MCF 10A (cell line): ENCODE measurements around the gene SPRED2. TPM values are rescaled to one million over a fixed set of nuclear protein-coding genes. Genes with fewer than 3 reads are reported as not detected.
A peak's percentile ranks its signal among the peaks of the same experiment; 100 is the strongest.

ENCODE experiments used
- BruUV-seq: library from RNA; stranded (reverse); fragments of 400-500 nt; replicated peaks from 2 replicates; lab custom pipeline; 2021; lab: Mats Ljungman, UMichigan
- CTCF ChIA-PET: fragments of 300-600 bp; sonication (Branson Sonifier 250); formaldehyde crosslinking; extraction: SDS; loops from one replicate; lab custom pipeline; 2021; ENCODE audit warnings: antibody characterized with exemption, inconsistent platforms; lab: Yijun Ruan, JAX
- POLR2A ChIA-PET: fragments of 300-600, 350-650 bp; sonication (Branson Sonifier 250); formaldehyde crosslinking; extraction: SDS; loops from one replicate; lab custom pipeline; 2020; ENCODE audit warnings: antibody characterized with exemption, inconsistent platforms; lab: Yijun Ruan, JAX
- DNase-seq: peaks from one replicate; pipeline ENCODE4 v3.0.0-alpha.2; 2018; ENCODE audit not compliant: unreplicated experiment
- H3K27ac Mint-ChIP-seq: one replicate; pipeline ENCODE4 v1.8.0; 2022; ENCODE audit warnings: mild to moderate bottlenecking, low read depth, mixed read lengths; ENCODE audit not compliant: unreplicated experiment
- H3K27me3 Mint-ChIP-seq: one replicate; pipeline ENCODE4 v1.8.0; 2022; ENCODE audit warnings: mixed read lengths; ENCODE audit not compliant: insufficient read depth, unreplicated experiment
- H3K36me3 Mint-ChIP-seq: one replicate; pipeline ENCODE4 v1.8.0; 2022; ENCODE audit warnings: mild to moderate bottlenecking, moderate library complexity, mixed read lengths; ENCODE audit not compliant: insufficient read depth, unreplicated experiment
- H3K4me1 Mint-ChIP-seq: one replicate; pipeline ENCODE4 v1.8.0; 2022; ENCODE audit warnings: mixed read lengths; ENCODE audit not compliant: insufficient read depth, unreplicated experiment
- H3K4me3 Mint-ChIP-seq: one replicate; pipeline ENCODE4 v1.8.0; 2022; ENCODE audit warnings: mild to moderate bottlenecking, moderate library complexity, mixed read lengths; ENCODE audit not compliant: unreplicated experiment
- H3K9me3 Mint-ChIP-seq: one replicate; pipeline ENCODE4 v1.8.0; 2022; ENCODE audit warnings: mixed read lengths; ENCODE audit not compliant: unreplicated experiment
- intact Hi-C: fragments of 100-400 bp; cut with micrococcal nuclease; formaldehyde crosslinking; loops from 2 replicates; pipeline ENCODE4 v1.14.1; 2022
- total RNA-seq: library from RNA; stranded (reverse); gene quantifications from 2 replicates; pipeline ENCODE4 v1.2.3, GENCODE V29; 2022
- TF ChIP-seq, protein P1 (sequence below): fragments of 200-600 bp; IDR thresholded peaks from one replicate; pipeline ENCODE4 v1.8.0; 2022; ENCODE audit warnings: antibody characterized with exemption, mild to moderate bottlenecking; ENCODE audit not compliant: unreplicated experiment

SPRED2 gene
- total RNA-seq, 1 experiment from 2014 or later, result 38.6 TPM

- intact Hi-C loops, result no loop called here
- H3K9me3 Mint-ChIP-seq, result no peaks in the 10 kb centered on the region
- DNase-seq, result no peak
- H3K4me1 Mint-ChIP-seq, result peaks cover 65% of the 10 kb centered on the region
- H3K27me3 Mint-ChIP-seq, result no peaks in the 10 kb centered on the region
- no peak overlapping the region for H3K4me3 Mint-ChIP-seq
- peak overlapping the region; percentile 70 for H3K27ac Mint-ChIP-seq
- peaks cover 6% of the 10 kb centered on the region for H3K36me3 Mint-ChIP-seq
- POLR2A ChIA-PET, result interaction anchor here (1.4 to 4.6 kb wide), 5 partner anchors 10 to 70 kb away, joined by 3 to 51 read pairs (median 12); no protein-coding TSS in a partner anchor
- TF ChIP-seq, protein P1, sequence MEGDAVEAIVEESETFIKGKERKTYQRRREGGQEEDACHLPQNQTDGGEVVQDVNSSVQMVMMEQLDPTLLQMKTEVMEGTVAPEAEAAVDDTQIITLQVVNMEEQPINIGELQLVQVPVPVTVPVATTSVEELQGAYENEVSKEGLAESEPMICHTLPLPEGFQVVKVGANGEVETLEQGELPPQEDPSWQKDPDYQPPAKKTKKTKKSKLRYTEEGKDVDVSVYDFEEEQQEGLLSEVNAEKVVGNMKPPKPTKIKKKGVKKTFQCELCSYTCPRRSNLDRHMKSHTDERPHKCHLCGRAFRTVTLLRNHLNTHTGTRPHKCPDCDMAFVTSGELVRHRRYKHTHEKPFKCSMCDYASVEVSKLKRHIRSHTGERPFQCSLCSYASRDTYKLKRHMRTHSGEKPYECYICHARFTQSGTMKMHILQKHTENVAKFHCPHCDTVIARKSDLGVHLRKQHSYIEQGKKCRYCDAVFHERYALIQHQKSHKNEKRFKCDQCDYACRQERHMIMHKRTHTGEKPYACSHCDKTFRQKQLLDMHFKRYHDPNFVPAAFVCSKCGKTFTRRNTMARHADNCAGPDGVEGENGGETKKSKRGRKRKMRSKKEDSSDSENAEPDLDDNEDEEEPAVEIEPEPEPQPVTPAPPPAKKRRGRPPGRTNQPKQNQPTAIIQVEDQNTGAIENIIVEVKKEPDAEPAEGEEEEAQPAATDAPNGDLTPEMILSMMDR, result no peak
- CTCF ChIA-PET, result no interaction called here
- BruUV-seq, result no TSS peak
These were observed 42.3 kb downstream of the SPRED2 start for GRCh38 chr2:65390134-65390533.

DNA sequence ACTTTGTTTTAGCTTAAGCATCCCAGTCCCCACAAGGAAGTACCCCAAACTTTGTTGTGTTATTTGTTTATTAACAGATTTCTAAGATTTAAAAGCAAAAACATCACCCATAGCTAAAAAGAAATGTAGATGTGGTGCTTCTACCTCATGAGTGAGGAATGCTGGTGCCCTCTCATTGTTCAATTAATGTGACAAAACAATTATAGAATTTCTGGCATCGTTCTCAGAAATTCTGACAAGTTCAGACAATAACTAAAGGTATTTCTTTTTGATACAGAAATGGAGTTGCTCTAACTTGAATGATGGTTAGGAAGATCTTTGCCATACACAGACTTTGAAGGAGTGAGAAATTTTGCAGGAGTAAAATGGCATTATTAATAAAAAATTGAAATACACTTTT, 42.9 kb downstream of the SPRED2 start:
- Mint-ChIP-seq H3K4me1 (peaks cover 64% of the 10 kb centered on the region), H3K27ac (peak overlapping the region; percentile 70), H3K36me3 (peaks cover 13% of the 10 kb centered on the region), H3K4me3 (no peak overlapping the region), H3K9me3 (no peaks in the 10 kb centered on the region), H3K27me3 (no peaks in the 10 kb centered on the region)
- CTCF ChIA-PET, result no interaction called here
- POLR2A ChIA-PET, result interaction anchor here (0.6 to 4.6 kb wide), 10 partner anchors 10 to 177 kb away, joined by 3 to 51 read pairs (median 5); partner anchors contain the start of genes ACTR2 and SPRED2
- TF ChIP-seq, protein P1, result no peak
- intact Hi-C loops, result no loop called here
- DNase-seq, result no peak
- no TSS peak for BruUV-seq

- POLR2A ChIA-PET, result interaction anchor here (0.6 to 4.6 kb wide), 18 partner anchors 9 to 1371 kb away, joined by 3 to 51 read pairs (median 4); partner anchors contain the start of genes ACTR2 and SPRED2
- Mint-ChIP-seq H3K9me3 (no peaks in the 10 kb centered on the region), H3K36me3 (peaks cover 14% of the 10 kb centered on the region), H3K27ac (peak overlapping the region; percentile 70), H3K4me3 (peak overlapping the region; percentile 64), H3K27me3 (no peaks in the 10 kb centered on the region), H3K4me1 (peaks cover 67% of the 10 kb centered on the region)
- intact Hi-C loops, result no loop called here
- peak; percentile 33 for DNase-seq
- CTCF ChIA-PET, result interaction anchor here (1.0 kb wide), 1 partner anchor 21 kb away, joined by 3 read pairs; no protein-coding TSS in a partner anchor
- BruUV-seq, result no TSS peak
- TF ChIP-seq, protein P1, result no peak
These were observed 43.6 kb downstream of the SPRED2 start for GRCh38 chr2:65388596-65389390.

DNA sequence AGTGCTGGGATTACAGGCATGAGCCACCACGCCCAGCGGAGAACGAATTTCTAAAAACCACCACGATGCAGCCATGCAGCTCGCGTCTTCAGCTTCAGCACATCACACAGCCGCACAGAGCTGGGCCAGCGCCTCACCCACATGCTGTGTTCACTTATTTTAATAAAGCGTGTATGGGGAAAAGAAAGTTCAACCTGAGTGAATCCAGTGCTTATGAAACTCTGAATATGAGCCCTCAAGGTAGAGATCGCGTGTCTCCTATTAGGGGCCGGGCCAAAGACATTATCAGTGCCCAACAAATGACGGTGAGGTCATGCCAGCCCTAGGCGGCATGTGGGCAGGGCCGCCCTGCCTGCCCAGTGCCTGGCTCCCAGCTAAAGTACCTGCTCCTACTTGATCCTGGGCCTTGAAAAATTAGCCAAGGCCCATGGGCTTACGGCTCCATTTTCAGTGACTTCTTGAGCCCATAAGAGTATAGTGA, 44.3 kb downstream of the SPRED2 start:
- H3K27me3 Mint-ChIP-seq, result no peaks in the 10 kb centered on the region
- no TSS peak for BruUV-seq

More for the DNA sequence above, 44.3 kb downstream of the SPRED2 start:
- ChIA-PET POLR2A (interaction anchor here (0.6 to 4.6 kb wide), 16 partner anchors 8 to 1370 kb away, joined by 3 to 51 read pairs (median 3); partner anchors contain the start of genes ACTR2 and SPRED2), CTCF (interaction anchor here (1.0 kb wide), 1 partner anchor 20 kb away, joined by 3 read pairs; no protein-coding TSS in a partner anchor)
- TF ChIP-seq, protein P1, result no peak
- peak overlapping the region; percentile 64 for H3K4me3 Mint-ChIP-seq
- peak overlapping the region; percentile 70 for H3K27ac Mint-ChIP-seq
- intact Hi-C loops, result no loop called here
- peaks cover 70% of the 10 kb centered on the region for H3K4me1 Mint-ChIP-seq
- H3K9me3 Mint-ChIP-seq, result no peaks in the 10 kb centered on the region
- DNase-seq, result peak; percentile 91
- H3K36me3 Mint-ChIP-seq, result peaks cover 14% of the 10 kb centered on the region
